Coronary artery (tissue), 2 donors: Measurements from ENCODE around the gene PLCL1.

ENCODE experiments used
- DNase-seq: peaks from one replicate; pipeline ENCODE4 v3.0.0-alpha.2; 2017; ENCODE audit warnings: low spot score
- H3K27ac ChIP-seq, 2 donors: fragments of 200-600 bp; sonication (generic); one replicate each; pipeline ENCODE4 v1.5.1; 2016 to 2019
- H3K4me3 ChIP-seq: fragments of 200-600 bp; sonication (generic); 2 replicates; pipeline ENCODE4 v1.5.1; 2016; ENCODE audit warnings: mild to moderate bottlenecking, moderate library complexity
- TF ChIP-seq, protein P1 (sequence below): fragments of 200-600 bp; sonication (generic); IDR thresholded peaks from one replicate; pipeline ENCODE4 v1.5.1; 2019; ENCODE audit warnings: antibody characterized with exemption

The PLCL1 gene

DNA sequence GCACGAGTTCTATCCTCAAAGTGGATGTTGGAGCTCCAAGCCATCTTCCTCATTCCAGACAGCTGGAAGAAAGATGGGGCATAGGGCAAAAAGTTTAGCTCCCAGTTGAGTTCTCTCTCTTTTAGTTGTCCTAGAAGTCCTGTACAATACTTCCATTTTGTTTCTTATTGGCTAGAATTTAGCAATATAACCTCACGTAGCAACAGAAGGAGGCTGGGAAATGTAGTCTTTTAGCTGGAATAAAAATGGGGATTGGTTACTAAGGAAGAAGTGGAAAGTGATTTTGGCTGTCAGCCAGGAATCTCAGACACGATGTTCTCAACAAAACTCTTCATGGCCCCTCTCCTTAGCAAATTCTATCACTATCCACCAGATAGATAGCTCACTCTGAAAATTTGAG lies 79.9 kb downstream of the PLCL1 start:
- TF ChIP-seq, protein P1, sequence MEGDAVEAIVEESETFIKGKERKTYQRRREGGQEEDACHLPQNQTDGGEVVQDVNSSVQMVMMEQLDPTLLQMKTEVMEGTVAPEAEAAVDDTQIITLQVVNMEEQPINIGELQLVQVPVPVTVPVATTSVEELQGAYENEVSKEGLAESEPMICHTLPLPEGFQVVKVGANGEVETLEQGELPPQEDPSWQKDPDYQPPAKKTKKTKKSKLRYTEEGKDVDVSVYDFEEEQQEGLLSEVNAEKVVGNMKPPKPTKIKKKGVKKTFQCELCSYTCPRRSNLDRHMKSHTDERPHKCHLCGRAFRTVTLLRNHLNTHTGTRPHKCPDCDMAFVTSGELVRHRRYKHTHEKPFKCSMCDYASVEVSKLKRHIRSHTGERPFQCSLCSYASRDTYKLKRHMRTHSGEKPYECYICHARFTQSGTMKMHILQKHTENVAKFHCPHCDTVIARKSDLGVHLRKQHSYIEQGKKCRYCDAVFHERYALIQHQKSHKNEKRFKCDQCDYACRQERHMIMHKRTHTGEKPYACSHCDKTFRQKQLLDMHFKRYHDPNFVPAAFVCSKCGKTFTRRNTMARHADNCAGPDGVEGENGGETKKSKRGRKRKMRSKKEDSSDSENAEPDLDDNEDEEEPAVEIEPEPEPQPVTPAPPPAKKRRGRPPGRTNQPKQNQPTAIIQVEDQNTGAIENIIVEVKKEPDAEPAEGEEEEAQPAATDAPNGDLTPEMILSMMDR = no peak
- DNase-seq = no peak
- Histone ChIP-seq H3K27ac (no peak overlapping the region), H3K4me3 (no peak overlapping the region)

DNA sequence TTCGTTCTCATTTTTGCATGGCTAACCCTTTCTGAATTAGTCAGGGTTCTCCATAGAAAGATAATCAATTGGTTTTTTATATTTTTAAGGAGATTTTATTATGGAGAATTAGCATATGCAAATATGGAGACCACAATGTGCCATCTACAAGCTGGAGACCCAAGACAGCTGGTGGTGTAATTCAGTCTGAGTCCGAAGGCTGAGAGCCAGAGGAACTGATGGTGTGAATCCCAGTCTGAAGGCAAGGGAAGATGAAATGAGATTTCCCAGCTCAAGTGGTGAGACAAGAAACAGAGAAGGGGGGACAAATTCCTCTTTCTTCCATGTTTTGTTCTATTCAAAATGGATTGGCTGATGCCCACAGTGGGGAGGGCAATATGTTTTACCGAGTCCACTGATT lies 80.7 kb downstream of the PLCL1 start:
- no peak overlapping the region for H3K27ac ChIP-seq
- TF ChIP-seq, protein P1 = no peak
- no peak for DNase-seq
- H3K4me3 ChIP-seq = no peak overlapping the region

DNA sequence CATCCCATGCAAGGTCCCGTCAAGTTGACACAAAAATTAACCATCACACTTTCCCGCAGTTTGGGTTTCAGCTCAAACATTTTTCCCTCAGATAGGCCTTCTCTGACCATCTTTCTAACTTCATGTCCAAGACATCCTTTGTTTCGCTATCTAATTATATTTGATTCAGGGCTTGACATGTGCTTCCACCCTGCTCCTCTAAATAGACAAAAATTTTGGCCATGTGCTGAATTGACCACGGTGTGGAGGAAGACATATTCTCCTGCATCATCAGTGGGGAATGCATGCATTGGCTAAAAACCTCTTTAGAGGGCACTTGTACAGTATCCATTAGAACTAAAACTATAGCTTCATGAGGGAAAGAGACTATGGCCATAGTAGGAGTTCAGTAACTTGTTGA lies 81.2 kb downstream of the PLCL1 start:
- no peak overlapping the region for H3K27ac ChIP-seq
- no peak overlapping the region for H3K4me3 ChIP-seq
- TF ChIP-seq, protein P1 = no peak
- no peak for DNase-seq

DNA sequence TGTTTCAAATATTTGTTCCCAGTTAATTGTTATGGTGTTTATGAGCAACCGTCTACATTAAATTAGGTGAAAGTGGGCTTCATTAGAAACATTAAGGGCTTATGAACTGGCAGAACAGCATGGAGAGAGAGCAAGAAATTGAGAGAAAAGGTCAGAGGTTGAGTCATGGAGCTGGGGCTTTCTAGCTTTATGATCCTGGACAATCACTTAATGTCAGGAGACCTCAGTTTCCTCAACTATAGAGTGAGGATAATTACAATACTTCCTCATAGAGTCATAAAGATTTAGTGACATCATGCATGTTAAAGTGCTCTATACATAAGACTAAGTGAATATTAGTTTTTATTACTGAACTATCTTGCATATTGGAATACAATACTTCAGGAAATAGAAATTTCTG lies 83.9 kb downstream of the PLCL1 start:
- TF ChIP-seq, protein P1 = no peak
- no peak for DNase-seq
- H3K27ac ChIP-seq = no peak overlapping the region
- H3K4me3 ChIP-seq = no peak overlapping the region

DNA sequence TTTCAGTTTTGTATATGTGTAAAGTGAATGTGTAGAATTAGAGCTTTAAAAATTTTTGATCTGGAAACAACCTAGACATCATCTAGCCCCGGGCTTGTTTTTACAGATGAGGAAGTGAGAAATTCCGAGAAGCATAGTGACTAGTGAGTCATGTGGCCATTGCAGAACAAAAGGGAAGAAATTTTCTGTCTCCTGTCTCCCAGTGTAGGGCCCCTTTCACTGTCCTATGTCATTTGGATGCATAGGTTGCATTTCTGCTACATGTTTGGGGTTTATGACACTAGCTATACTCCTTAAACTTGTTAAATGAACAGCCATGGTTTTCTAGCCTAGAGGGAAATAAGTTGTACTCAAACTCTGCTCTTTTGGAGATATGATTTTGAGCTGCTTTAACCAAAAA lies 84.6 kb downstream of the PLCL1 start:
- Histone ChIP-seq H3K27ac (no peak overlapping the region), H3K4me3 (no peak overlapping the region)
- DNase-seq = no peak
- TF ChIP-seq, protein P1 = no peak

DNA sequence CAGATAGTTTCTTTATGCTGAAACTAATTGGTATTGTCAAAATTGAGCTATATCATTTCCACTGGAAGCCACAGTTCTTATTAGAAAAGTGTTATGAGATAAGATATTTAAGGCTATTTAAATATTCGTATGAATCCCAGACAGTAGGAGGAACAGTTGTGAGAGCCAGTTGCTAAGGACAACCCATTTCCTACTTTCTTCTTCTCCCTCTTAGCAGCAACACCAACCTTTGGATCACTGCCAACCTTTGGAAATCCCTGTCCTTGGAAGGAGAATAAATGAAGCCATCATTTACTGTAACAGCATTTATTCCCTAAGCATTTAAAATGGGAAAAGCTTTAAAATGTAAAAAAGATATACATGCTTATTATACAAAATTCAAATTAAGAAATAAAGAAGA lies 85.8 kb downstream of the PLCL1 start:
- TF ChIP-seq, protein P1 = no peak
- Histone ChIP-seq H3K4me3 (no peak overlapping the region), H3K27ac (no peak overlapping the region)
- DNase-seq = no peak

DNA sequence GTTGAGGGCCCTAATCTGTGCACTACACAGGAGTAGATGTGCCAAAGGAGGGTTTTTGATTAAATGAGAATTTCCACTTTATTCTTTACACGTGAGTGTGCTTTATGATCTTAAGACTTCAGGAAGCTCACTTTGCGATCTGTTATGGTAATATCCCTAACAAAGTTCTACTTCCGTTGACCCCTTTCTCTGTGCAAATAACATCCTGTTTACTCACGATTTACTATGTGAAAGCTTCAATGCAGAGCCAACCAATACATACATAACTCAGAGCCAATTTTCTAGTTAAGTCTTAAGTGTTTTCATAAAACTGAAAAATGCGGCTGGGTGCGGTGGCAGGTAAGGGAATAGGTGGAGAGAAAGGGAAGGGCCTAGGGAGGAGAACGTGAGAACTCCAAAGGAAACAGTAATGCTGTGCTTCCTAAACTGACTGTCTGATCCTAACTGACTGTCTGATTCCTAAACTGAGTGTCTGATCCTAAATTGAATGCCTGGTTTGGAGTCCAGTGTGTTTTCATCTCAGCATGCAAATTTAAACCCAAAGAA lies 87.6 kb downstream of the PLCL1 start:
- no peak for DNase-seq
- Histone ChIP-seq H3K27ac (no peak overlapping the region), H3K4me3 (no peak overlapping the region)

More for the DNA sequence above, 87.6 kb downstream of the PLCL1 start:
- TF ChIP-seq, protein P1 = no peak
